Panc1 (cell line): ENCODE measurements around the gene RPEL1. TPM values are rescaled to one million over a fixed set of nuclear protein-coding genes. Genes with fewer than 3 reads are reported as not detected.

Source experiments
- ATAC-seq: fragments of 200-7000 bp; cut with Tn5 transposase; 2 replicates; pipeline ENCODE4 v1.9.1; 2020; ENCODE audit warnings: mild to moderate bottlenecking, moderate library complexity
- BruUV-seq: library from RNA; stranded (reverse); fragments of 400-500 nt; replicated peaks from 2 replicates; lab custom pipeline; 2021; lab: Mats Ljungman, UMichigan
- CTCF ChIA-PET: fragments of 300-600 bp; sonication (Branson Sonifier 250); formaldehyde crosslinking; loops from one replicate; lab custom pipeline; 2022; ENCODE audit warnings: antibody characterized with exemption; lab: Charles Lee
- POLR2A ChIA-PET: fragments of 300-600 bp; sonication (Branson Sonifier 250); formaldehyde crosslinking; loops from one replicate; lab custom pipeline; 2022; ENCODE audit warnings: antibody characterized with exemption; lab: Charles Lee
- DNase-seq: peaks from one replicate; pipeline ENCODE4 v3.0.0-alpha.2; 2010; ENCODE audit warnings: low read depth, low spot score
- H3K27ac ChIP-seq: 2 replicates; pipeline ENCODE4 v1.5.1; 2011; ENCODE audit warnings: mild to moderate bottlenecking, low read length, inconsistent platforms
- H3K27me3 ChIP-seq: fragments of 200-500 bp; sonication (Bioruptor generic); 2 replicates; pipeline ENCODE4 v1.6.0; 2014; ENCODE audit warnings: low read length, inconsistent platforms; ENCODE audit not compliant: control insufficient read depth, insufficient read depth
- H3K36me3 ChIP-seq: fragments of 200-500 bp; sonication (Bioruptor generic); 2 replicates; pipeline ENCODE4 v1.5.1; 2014; ENCODE audit warnings: inconsistent platforms, mild to moderate bottlenecking, low read length, moderate library complexity; ENCODE audit not compliant: control insufficient read depth, insufficient read depth
- H3K4me1 ChIP-seq: 2 replicates; pipeline ENCODE4 v1.5.1; 2011; ENCODE audit warnings: inconsistent platforms, mild to moderate bottlenecking, low read length, moderate library complexity; ENCODE audit not compliant: control insufficient read depth, insufficient read depth
- H3K4me3 ChIP-seq, 2 experiments: 2 replicates each; pipeline ENCODE4 v1.5.1; 2011 to 2012; ENCODE audit warnings: low read depth in 2 of 2, low read length in 2 of 2, mild to moderate bottlenecking in 2 of 2, inconsistent platforms in 1 of 2, moderate library complexity in 1 of 2
- H3K9me3 ChIP-seq: fragments of 200-500 bp; sonication (Bioruptor generic); 2 replicates; pipeline ENCODE4 v1.5.1; 2014; ENCODE audit warnings: low read depth, mild to moderate bottlenecking, inconsistent platforms, low read length, moderate library complexity; ENCODE audit not compliant: control insufficient read depth, insufficient read depth
- POLR2AphosphoS5 ChIP-seq: IDR thresholded peaks from 2 replicates; pipeline ENCODE4 v1.6.1; 2012; ENCODE audit warnings: mild to moderate bottlenecking, low read depth, low read length, moderate library complexity
- SIN3A ChIP-seq: IDR thresholded peaks from 2 replicates; pipeline ENCODE4 v1.6.1; 2012; ENCODE audit warnings: low read depth, mild to moderate bottlenecking, low read length, moderate library complexity, borderline replicate concordance; ENCODE audit not compliant: insufficient read depth
- TCF7L2 ChIP-seq: IDR thresholded peaks from 2 replicates; pipeline ENCODE4 v1.6.1; 2011; ENCODE audit warnings: mild to moderate bottlenecking, low read depth, low read length, inconsistent platforms
- in situ Hi-C: cut with HindIII; loops from 2 replicates; pipeline ENCODE4 v1.10.0; 2016; ENCODE audit warnings: low sequenced_read_pairs, low pct_unique_long_range_greater_than_20kb
- intact Hi-C: fragments of 100-400 bp; cut with micrococcal nuclease; formaldehyde crosslinking; loops from one replicate; pipeline ENCODE4 v1.10.0; 2022; ENCODE audit not compliant: unreplicated experiment
- total RNA-seq: library from RNA; stranded (reverse); gene quantifications from one replicate; pipeline ENCODE4 v1.2.1, GENCODE V29; 2021; ENCODE audit not compliant: unreplicated experiment
- TF ChIP-seq, protein P1 (sequence below): fragments of 450-650 bp; IDR thresholded peaks from 2 replicates; pipeline ENCODE4 v1.5.1; 2017; ENCODE audit warnings: mild to moderate bottlenecking
- TF ChIP-seq, protein P2 (sequence below), 2 experiments: IDR thresholded peaks; 2 replicates each; pipeline ENCODE4 v1.6.1; 2011 to 2012; ENCODE audit warnings: low read depth in 2 of 2, control low read depth in 1 of 2, low read length in 1 of 2, mild to moderate bottlenecking in 1 of 2, moderate library complexity in 1 of 2; ENCODE audit not compliant: insufficient read depth in 1 of 2

RPEL1 gene
- total RNA-seq, 1 experiment from 2014 or later: 0.10 TPM

- no peak for DNase-seq
- ChIA-PET POLR2A (interaction anchor here (0.9 to 2.0 kb wide), 2 partner anchors 39 to 42 kb away, joined by 4 to 26 read pairs; no protein-coding TSS in a partner anchor), CTCF (interaction anchor here (1.5 kb wide), 1 partner anchor 10 kb away, joined by 5 read pairs; no protein-coding TSS in a partner anchor)
- BruUV-seq: no TSS peak
- TF ChIP-seq, protein P1, sequence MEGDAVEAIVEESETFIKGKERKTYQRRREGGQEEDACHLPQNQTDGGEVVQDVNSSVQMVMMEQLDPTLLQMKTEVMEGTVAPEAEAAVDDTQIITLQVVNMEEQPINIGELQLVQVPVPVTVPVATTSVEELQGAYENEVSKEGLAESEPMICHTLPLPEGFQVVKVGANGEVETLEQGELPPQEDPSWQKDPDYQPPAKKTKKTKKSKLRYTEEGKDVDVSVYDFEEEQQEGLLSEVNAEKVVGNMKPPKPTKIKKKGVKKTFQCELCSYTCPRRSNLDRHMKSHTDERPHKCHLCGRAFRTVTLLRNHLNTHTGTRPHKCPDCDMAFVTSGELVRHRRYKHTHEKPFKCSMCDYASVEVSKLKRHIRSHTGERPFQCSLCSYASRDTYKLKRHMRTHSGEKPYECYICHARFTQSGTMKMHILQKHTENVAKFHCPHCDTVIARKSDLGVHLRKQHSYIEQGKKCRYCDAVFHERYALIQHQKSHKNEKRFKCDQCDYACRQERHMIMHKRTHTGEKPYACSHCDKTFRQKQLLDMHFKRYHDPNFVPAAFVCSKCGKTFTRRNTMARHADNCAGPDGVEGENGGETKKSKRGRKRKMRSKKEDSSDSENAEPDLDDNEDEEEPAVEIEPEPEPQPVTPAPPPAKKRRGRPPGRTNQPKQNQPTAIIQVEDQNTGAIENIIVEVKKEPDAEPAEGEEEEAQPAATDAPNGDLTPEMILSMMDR: no peak
- TF ChIP-seq, protein P2, sequence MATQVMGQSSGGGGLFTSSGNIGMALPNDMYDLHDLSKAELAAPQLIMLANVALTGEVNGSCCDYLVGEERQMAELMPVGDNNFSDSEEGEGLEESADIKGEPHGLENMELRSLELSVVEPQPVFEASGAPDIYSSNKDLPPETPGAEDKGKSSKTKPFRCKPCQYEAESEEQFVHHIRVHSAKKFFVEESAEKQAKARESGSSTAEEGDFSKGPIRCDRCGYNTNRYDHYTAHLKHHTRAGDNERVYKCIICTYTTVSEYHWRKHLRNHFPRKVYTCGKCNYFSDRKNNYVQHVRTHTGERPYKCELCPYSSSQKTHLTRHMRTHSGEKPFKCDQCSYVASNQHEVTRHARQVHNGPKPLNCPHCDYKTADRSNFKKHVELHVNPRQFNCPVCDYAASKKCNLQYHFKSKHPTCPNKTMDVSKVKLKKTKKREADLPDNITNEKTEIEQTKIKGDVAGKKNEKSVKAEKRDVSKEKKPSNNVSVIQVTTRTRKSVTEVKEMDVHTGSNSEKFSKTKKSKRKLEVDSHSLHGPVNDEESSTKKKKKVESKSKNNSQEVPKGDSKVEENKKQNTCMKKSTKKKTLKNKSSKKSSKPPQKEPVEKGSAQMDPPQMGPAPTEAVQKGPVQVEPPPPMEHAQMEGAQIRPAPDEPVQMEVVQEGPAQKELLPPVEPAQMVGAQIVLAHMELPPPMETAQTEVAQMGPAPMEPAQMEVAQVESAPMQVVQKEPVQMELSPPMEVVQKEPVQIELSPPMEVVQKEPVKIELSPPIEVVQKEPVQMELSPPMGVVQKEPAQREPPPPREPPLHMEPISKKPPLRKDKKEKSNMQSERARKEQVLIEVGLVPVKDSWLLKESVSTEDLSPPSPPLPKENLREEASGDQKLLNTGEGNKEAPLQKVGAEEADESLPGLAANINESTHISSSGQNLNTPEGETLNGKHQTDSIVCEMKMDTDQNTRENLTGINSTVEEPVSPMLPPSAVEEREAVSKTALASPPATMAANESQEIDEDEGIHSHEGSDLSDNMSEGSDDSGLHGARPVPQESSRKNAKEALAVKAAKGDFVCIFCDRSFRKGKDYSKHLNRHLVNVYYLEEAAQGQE (IDR thresholded peaks at IDR 0.05; ENCODE audit: insufficient read depth in 1 of 2, low read depth in 2 of 2, low read length in 1 of 2): no peak
- TF ChIP-seq TCF7L2 (no peak), SIN3A (no peak), POLR2AphosphoS5 (no peak)
- Histone ChIP-seq H3K36me3 (no peaks in the 10 kb centered on the region), H3K27ac (peak overlapping the region; percentile 86), H3K4me1 (peaks cover 49% of the 10 kb centered on the region), H3K9me3 (no peaks in the 10 kb centered on the region), H3K27me3 (no peaks in the 10 kb centered on the region), H3K4me3 (no peak overlapping the region)
- ATAC-seq: no peak
- in situ Hi-C loops: no loop called here
- intact Hi-C loops: no loop called here
Measured at GRCh38 chr10:103232772-103233488, 12.8 kb upstream of the RPEL1 start.

GRCh38 chr10:103235775-103236174, 9.9 kb upstream of the RPEL1 start:
- intact Hi-C loops (no loop called here), in situ Hi-C loops (no loop called here)
- no peak for DNase-seq
- POLR2A ChIA-PET: no interaction called here
- peak overlapping the region; percentile 75 for H3K27ac ChIP-seq
- H3K36me3 ChIP-seq: no peaks in the 10 kb centered on the region
- ATAC-seq: no peak
- no TSS peak for BruUV-seq
- TF ChIP-seq, protein P1: no peak
- TF ChIP-seq, protein P2 (IDR thresholded peaks at IDR 0.05; ENCODE audit: insufficient read depth in 1 of 2, low read depth in 2 of 2, low read length in 1 of 2): no peak
- no peak for TF ChIP-seq TCF7L2
- TF ChIP-seq POLR2AphosphoS5: no peak
- H3K9me3 ChIP-seq: no peaks in the 10 kb centered on the region
- peaks cover 48% of the 10 kb centered on the region for H3K4me1 ChIP-seq
- H3K4me3 ChIP-seq: no peak overlapping the region
- CTCF ChIA-PET: no interaction called here
- H3K27me3 ChIP-seq: no peaks in the 10 kb centered on the region
